HEK293 (cell line): Measurements from ENCODE around the gene FLNA.

Experiments used
- ZNF510 ChIP-seq: fragments of 450-650 bp; formaldehyde crosslinking; IDR thresholded peaks from 2 replicates; pipeline ENCODE4 v1.5.1; 2018; ENCODE audit warnings: mild to moderate bottlenecking, missing genetic modification characterization, missing biosample characterization; ENCODE audit not compliant: insufficient replicate concordance
- ZNF658 ChIP-seq: fragments of 450-650 bp; formaldehyde crosslinking; IDR thresholded peaks from 2 replicates; pipeline ENCODE4; 2016; ENCODE audit warnings: missing biosample characterization, missing genetic modification characterization
- TF ChIP-seq, protein P1 (sequence below): fragments of 450-650 bp; IDR thresholded peaks from 2 replicates; pipeline ENCODE4 v1.5.1; 2018; ENCODE audit warnings: missing biosample characterization, missing genetic modification characterization
- TF ChIP-seq, protein P2 (sequence below): fragments of 450-650 bp; formaldehyde crosslinking; IDR thresholded peaks from 2 replicates; pipeline ENCODE4 v1.5.1; 2016; ENCODE audit warnings: missing biosample characterization, missing genetic modification characterization

DNA sequence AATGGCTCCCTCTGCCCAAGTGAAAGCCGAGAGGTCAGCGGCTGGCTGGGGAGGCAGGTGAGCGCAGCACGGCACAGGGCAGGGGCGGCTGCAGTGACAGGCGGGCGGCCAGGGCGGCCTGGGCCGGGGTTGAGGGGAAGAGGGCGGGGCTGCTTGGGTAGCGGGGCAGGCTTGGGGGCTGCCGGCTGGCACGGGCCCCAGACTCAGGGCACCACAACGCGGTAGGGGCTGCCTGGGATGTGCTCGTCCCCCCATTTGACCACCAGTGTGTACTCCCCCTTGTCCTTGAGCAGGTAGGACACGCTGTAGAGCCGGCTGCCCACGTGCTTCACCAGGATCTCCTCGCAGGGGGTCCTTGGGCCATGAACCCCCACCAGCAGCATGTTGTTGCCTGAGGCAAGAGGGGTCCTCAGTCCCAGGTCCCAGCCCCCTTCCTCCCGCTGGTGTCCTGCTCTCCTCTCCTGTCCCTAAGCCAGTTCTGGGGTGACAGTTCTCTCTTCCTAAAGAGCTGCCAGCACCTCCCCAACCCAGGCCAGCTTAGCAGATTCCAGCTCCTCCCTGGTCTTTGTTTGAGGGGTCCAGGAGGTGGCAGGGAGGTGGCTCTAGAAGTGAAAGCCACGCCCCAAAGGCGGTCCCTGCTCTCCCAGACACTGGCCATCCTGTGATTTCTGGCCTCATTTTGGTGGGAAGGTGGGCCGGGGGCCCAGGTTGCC, 25.6 kb downstream of the FLNA start:
- TF ChIP-seq ZNF510 (tag by site-specific recombination) (no peak), ZNF658 (tag by site-specific recombination) (no peak)
- TF ChIP-seq, protein P1, sequence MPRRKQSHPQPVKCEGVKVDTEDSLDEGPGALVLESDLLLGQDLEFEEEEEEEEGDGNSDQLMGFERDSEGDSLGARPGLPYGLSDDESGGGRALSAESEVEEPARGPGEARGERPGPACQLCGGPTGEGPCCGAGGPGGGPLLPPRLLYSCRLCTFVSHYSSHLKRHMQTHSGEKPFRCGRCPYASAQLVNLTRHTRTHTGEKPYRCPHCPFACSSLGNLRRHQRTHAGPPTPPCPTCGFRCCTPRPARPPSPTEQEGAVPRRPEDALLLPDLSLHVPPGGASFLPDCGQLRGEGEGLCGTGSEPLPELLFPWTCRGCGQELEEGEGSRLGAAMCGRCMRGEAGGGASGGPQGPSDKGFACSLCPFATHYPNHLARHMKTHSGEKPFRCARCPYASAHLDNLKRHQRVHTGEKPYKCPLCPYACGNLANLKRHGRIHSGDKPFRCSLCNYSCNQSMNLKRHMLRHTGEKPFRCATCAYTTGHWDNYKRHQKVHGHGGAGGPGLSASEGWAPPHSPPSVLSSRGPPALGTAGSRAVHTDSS (tag by site-specific recombination) = no peak
- TF ChIP-seq, protein P2, sequence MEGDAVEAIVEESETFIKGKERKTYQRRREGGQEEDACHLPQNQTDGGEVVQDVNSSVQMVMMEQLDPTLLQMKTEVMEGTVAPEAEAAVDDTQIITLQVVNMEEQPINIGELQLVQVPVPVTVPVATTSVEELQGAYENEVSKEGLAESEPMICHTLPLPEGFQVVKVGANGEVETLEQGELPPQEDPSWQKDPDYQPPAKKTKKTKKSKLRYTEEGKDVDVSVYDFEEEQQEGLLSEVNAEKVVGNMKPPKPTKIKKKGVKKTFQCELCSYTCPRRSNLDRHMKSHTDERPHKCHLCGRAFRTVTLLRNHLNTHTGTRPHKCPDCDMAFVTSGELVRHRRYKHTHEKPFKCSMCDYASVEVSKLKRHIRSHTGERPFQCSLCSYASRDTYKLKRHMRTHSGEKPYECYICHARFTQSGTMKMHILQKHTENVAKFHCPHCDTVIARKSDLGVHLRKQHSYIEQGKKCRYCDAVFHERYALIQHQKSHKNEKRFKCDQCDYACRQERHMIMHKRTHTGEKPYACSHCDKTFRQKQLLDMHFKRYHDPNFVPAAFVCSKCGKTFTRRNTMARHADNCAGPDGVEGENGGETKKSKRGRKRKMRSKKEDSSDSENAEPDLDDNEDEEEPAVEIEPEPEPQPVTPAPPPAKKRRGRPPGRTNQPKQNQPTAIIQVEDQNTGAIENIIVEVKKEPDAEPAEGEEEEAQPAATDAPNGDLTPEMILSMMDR (tag by site-specific recombination) = no peak
